Smooth muscle cell of bladder (primary cell): ENCODE results near the gene GARIN5B. TPM values are rescaled to one million over a fixed set of nuclear protein-coding genes. Genes with fewer than 3 reads are reported as not detected.

Source experiments
- total RNA-seq: library from RNA; depleted of rRNA; stranded (reverse); fragments of >200 nt; gene quantifications from 2 replicates; pipeline ENCODE4 v1.2.3, GENCODE V29; 2014

The GARIN5B gene
- not detected in 2 replicates for total RNA-seq

GRCh38 chr19:55362990-55363716, at the start of gene GARIN5B:
GARIN5B (minus strand) TSS chr19:55363260; CDS start chr19:55363066, 194 bp downstream.

GRCh38 chr19:55407550-55407799, 44.4 kb upstream of the GARIN5B start, which contains the start of gene UBE2S:
UBE2S (minus strand) TSS chr19:55407788; CDS start chr19:55407589, 199 bp downstream.

GRCh38 chr19:55385724-55386492, 22.8 kb upstream of the GARIN5B start, which contains the start of gene RPL28:
RPL28 (plus strand) TSS chr19:55385932; CDS start chr19:55386358, 426 bp downstream.

GRCh38 chr19:55384131-55384919, 21.3 kb upstream of the GARIN5B start, which contains the start of gene TMEM238:
TMEM238 (minus strand) TSS chr19:55384292; CDS start chr19:55384259, 33 bp downstream.

GRCh38 chr19:55376241-55376933, 13.3 kb upstream of the GARIN5B start, which contains the start of gene TMEM190:
TMEM190 (plus strand) TSS chr19:55376826; CDS start chr19:55376854, 28 bp downstream.

GRCh38 chr19:55370305-55370988, 7.4 kb upstream of the GARIN5B start, which contains the start of gene IL11:
IL11 (minus strand) TSS chr19:55370463; CDS start chr19:55370310, 153 bp downstream.

GRCh38 chr19:55354698-55355212, 8.3 kb downstream of the GARIN5B start, which contains the start of gene COX6B2:
COX6B2 (minus strand) TSS chr19:55354719; CDS start chr19:55354521, 198 bp downstream.

GRCh38 chr19:55339105-55339888, 23.8 kb downstream of the GARIN5B start, which contains the start of gene KMT5C:
KMT5C (plus strand) TSS chr19:55339876; CDS start chr19:55341937, 2,061 bp downstream.

GRCh38 chr19:55325172-55325571, 37.9 kb downstream of the GARIN5B start, which contains the start of gene TMEM150B:
TMEM150B (minus strand) TSS chr19:55325341; CDS start chr19:55321036, 4,305 bp downstream.

Other genes starting within 250 kb of the GARIN5B start
- 23.8 and 26.1 TPM in 2 replicates for gene PPP1R12C, start 245.6 kb downstream of the GARIN5B start, total RNA-seq
- 1.6 and 2.7 TPM in 2 replicates for gene TNNT1, start 214.1 kb downstream of the GARIN5B start, total RNA-seq
- 0.18 TPM in 1 of 2 replicates, not detected in the other for gene TNNI3, start 205.5 kb downstream of the GARIN5B start, total RNA-seq
- 0.09 and 0.14 TPM in 2 replicates for gene DNAAF3, start 196.6 kb downstream of the GARIN5B start, total RNA-seq
- under 0.01 and 0.09 TPM in 2 replicates for gene SYT5, start 183.0 kb downstream of the GARIN5B start, total RNA-seq
- 2.1 and 5.5 TPM in 2 replicates for gene PTPRH, start 153.8 kb downstream of the GARIN5B start, total RNA-seq
- 1.1 and 1.2 TPM in 2 replicates for gene TMEM86B, start 134.5 kb downstream of the GARIN5B start, total RNA-seq
- gene PPP6R1, start 104.2 kb downstream of the GARIN5B start, total RNA-seq = 17.2 and 26.1 TPM in 2 replicates
- 18.1 and 19.1 TPM in 2 replicates for gene HSPBP1, start 83.2 kb downstream of the GARIN5B start, total RNA-seq
- 4.4 and 6.6 TPM in 2 replicates for gene BRSK1, start 79.3 kb downstream of the GARIN5B start, total RNA-seq
- not detected in 2 replicates for gene TMEM150B, start 37.9 kb downstream of the GARIN5B start, total RNA-seq
- 8.1 and 8.4 TPM in 2 replicates for gene KMT5C, start 23.4 kb downstream of the GARIN5B start, total RNA-seq
- under 0.01 TPM in 1 of 2 replicates, not detected in the other for gene COX6B2, start 8.5 kb downstream of the GARIN5B start, total RNA-seq
- gene IL11, start 7.2 kb upstream of the GARIN5B start, total RNA-seq = 5.4 and 8.0 TPM in 2 replicates
- 0.28 TPM in 1 of 2 replicates, not detected in the other for gene TMEM190, start 13.6 kb upstream of the GARIN5B start, total RNA-seq
- gene TMEM238, start 21.0 kb upstream of the GARIN5B start, total RNA-seq = 0.14 and 0.18 TPM in 2 replicates
- gene RPL28, start 22.7 kb upstream of the GARIN5B start, total RNA-seq = 239 and 254 TPM in 2 replicates
- 26.6 and 57.3 TPM in 2 replicates for gene UBE2S, start 44.5 kb upstream of the GARIN5B start, total RNA-seq
- gene SHISA7, start 80.0 kb upstream of the GARIN5B start, total RNA-seq = not detected in 2 replicates
- 44.5 and 55.9 TPM in 2 replicates for gene ISOC2, start 98.4 kb upstream of the GARIN5B start, total RNA-seq
- not detected in 2 replicates for gene C19orf85, start 101.5 kb upstream of the GARIN5B start, total RNA-seq
- gene ZNF628, start 113.4 kb upstream of the GARIN5B start, total RNA-seq = 0.57 and 1.3 TPM in 2 replicates
- 14.9 and 20.9 TPM in 2 replicates for gene NAT14, start 121.9 kb upstream of the GARIN5B start, total RNA-seq
- gene SSC5D, start 125.2 kb upstream of the GARIN5B start, total RNA-seq = 5.4 and 18.1 TPM in 2 replicates
- not detected in 2 replicates for gene SBK2, start 173.9 kb upstream of the GARIN5B start, total RNA-seq
- gene SBK3, start 182.3 kb upstream of the GARIN5B start, total RNA-seq = 0.09 TPM in 1 of 2 replicates, not detected in the other
- gene ZNF579, start 217.6 kb upstream of the GARIN5B start, total RNA-seq = 2.1 and 2.8 TPM in 2 replicates
- gene FIZ1, start 236.3 kb upstream of the GARIN5B start, total RNA-seq = 1.6 and 2.7 TPM in 2 replicates
- gene ZNF524, start 237.0 kb upstream of the GARIN5B start, total RNA-seq = 9.1 and 9.5 TPM in 2 replicates
- gene ZNF865, start 242.4 kb upstream of the GARIN5B start, total RNA-seq = 0.43 and 0.55 TPM in 2 replicates